HG03139 (cell line): Measurements from ENCODE around the gene HEYL.

Source experiments
- ATAC-seq: cut with Tn5 transposase; IDR thresholded peaks from one replicate; pipeline ENCODE4 v1.9.1; 2021; ENCODE audit not compliant: unreplicated experiment

Gene HEYL

DNA sequence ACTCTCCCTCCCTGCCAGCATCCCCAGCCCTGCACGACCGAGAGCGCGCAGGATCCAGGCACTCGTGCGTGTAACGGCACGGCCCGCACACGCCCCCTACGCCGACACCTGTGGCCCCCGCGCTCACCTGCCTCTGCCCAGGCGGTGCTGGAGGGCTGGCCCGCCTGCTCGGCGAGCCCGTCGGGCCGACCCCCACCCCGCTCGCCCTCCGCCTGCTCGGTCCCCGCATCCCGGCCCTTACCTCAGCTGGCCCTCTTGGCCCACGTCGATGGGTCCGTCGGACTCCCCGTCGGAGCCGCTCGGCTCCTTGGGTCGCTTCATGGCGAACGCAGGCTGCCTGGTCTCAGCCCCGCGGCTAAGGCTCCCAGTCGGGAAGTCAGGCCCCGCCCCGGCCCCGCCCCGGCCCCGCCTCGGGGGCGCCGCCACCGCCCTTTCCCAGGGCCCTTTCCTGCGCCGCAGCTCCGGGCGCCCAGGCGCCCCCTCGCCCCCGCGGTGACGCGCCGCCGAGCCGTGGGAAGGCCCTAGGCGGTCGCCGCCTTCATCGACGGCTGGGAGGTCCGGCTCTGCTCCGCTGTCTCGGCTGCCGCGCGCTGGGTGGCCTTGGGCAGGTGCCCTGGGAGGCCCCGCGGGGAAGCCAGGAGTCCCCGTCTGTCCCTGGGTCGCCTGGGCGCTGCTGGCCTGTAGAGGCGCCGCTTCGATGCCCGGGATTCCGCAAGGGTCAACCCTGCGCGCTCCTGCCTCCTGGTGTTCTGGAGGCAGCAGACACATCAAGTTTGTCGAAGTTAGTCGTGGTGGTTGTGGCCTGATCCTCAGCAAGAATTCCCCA lies at the start of gene HEYL:
Gene HEYL, minus strand, starts transcription at position 339 of the 826 bp plus-strand sequence. Its CDS starts 18 bp downstream, at position 321.
- no peak for ATAC-seq

DNA sequence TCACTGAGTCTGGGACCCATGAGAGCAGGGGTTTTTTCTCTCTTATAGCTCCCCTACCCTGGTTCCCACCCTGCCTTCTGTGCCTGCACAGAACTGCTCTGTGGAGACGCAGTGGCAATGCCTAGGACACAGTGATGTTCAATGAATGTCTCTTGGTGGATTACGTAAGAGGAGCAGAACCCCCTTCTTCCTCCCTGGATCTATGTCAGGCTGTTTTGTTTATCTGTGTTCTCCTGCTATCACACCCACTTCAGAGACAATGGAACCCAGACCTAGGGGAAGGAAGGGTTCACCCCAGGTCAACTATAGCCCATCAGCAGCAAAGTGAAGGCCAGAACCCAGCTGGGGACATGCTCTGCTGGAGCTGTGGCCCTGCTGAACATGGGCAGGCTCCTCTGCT lies 49.8 kb upstream of the HEYL start:
- ATAC-seq: no peak

- no peak for ATAC-seq
Observed at GRCh38 chr1:39688706-39689105, 49.3 kb upstream of the HEYL start.

DNA sequence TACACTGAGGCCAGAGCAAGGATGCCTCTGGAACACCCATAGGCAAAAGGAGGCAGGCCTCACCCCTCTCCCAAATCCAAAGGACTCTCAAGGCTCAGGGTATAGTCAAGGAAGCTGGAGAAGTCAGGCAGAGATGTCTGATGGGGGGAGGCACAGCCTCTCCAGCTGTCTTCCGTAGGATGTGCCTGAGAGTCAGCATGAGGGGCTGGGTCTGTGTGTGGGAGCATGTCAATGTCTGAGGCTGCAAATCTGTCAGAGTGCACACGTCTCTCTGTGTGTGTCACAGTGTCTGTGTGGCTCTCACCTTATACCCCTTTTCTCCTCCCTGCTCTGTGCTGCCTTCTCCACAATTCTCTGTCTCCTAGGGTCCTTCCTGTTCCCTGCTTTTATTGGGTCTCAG lies 47.8 kb upstream of the HEYL start:
- no peak for ATAC-seq

DNA sequence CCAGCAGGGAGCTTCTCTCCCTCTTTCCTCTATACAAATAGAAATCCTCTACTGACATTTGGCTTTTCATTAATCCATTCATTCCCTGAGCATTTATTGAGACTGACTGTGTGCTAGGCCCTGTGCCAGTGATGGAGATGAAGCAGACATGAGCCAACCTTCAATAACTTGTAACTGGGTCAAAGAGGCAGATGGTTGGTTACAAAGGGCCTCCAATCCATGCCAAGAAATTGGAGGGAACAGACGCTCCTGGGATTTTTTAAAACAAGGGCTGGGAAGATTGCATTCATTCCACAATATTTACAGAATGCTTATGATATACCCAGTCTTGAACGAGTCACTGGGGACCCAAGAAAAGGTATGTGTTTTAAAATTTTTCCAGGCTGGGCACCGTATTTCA lies 45.6 kb upstream of the HEYL start:
- no peak for ATAC-seq

DNA sequence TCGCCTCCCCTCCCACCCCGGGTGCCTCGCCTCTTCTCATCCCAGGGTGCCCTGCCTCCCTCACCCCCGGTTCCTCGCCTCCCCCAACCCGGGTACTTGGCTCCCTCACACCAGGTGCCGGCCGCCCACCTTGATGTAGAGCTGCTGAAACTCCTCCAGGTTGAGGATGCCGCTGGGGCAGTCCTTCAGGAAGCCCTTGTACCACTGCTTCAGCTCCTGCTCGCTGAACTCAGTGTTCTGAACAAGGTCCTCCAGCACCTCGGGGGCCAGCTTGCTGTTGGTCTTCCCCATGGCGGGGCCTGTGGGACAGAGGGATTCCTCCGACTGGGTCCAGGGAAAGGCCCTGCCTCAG lies 44.8 kb upstream of the HEYL start:
- ATAC-seq: no peak

DNA sequence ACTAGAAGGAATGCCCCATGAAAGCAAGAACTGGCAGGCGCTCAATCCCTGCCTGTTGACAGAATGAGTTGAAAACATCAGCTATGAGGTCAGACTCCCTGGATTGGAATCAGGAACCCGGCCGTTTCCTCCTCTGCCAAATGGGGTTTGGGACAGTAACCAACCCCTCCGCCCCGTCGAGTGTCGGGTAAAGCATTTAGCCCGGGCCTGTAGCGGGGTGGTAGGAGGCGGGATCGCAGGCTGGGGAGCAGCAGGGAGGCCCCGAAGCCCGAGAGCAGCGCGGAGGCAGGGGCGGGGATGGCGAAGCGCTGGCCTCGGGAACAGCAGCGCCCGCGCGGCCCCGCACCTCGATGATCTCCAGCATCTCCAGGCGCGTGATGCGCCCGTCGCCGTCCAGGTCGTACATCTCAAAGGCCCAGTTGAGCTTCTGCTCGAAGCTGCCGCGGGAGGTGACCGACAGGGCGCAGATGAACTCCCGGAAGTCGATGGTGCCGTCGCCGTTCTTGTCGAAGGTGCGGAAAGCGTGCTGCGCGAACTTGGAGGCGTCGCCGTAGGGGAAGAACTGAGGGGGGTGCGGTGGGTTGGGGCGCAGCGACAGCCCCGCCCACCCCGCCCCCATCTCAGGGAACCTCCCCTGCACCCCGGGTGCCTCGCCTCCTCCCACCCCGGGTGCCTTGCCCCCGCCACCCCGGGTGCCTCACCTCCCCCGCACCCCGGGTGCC lies 44.3 kb upstream of the HEYL start:
- ATAC-seq: no peak

DNA sequence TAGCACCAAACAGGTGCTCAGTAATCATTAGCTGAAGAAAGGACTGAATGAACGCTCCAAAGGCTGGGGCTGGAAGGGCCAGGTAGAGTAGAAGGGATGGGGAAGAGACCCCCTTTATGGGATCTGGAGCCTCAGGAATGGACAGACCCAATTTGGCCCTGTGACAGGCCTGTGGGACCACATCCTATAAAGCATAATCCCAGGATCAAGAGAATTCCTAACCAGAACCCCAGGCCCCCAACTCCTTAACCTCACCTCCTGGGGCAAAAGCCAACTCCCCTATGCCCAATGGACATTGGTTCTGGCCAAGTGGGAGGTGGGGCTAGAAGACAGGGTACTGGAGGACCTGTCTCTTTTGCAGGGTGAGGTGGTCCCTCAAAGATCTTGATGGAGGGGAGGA lies 42.6 kb upstream of the HEYL start:
- no peak for ATAC-seq

DNA sequence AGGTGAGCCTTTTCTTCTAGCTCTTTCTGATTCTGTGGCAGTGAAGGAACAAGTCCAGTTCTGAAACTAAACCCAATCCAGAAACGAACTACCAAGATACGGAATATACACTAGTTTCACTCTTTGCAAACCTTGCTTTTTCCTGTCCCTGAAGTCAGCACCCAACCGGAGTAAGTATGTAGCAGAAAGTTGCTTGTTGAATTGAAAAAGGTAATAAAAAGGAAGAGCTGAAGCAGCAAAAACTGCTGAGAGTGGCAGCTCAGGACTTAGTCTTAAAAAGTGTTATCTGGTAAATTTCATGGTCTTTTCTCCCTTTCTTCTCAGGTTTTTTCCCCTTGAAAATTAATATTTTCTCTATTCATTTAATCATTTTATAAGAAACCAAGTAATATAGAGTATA lies 41.9 kb upstream of the HEYL start:
- no peak for ATAC-seq

DNA sequence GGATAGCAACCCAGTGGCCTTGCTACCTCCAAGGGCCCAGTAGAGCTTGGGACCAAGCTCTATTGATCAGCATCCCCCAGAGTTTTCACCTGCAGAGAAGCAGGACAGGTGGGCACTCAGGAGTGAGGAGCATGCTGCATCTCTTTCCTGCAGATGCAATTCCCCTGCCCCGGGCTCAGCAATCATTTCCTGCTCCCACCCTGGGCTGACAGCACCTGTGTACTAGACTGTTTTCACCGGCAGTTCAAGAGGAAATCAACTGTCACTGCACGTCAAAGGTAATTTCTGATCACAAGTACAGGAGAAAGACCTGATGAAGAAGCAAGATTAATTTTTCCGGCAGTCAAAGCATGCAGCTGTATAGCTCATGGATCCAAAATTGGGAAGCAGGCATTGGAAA lies 41.3 kb upstream of the HEYL start:
- ATAC-seq: no peak

GRCh38 chr1:39679821-39680220 lies 40.4 kb upstream of the HEYL start:
- ATAC-seq: no peak

GRCh38 chr1:39678889-39679288 lies 39.4 kb upstream of the HEYL start:
- no peak for ATAC-seq

DNA sequence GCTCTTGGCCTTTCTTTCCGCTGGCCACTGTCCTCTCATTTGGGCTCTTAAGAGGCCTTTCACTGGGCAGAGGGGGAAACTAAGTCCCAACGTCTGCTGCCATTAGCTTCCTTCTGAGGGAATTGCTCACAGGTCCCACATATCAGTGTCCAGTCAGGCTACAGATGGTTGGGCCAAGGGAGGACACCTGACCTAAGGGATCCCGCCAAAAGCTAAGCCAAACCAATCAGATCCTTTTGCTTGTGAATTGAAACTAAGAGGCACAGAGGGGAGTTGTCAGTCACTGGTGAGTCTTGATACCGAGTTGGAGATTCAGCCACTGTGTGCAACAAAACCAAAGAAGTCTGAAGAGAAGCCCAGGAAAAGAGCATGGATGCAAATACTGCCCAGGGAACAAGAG lies 38.2 kb upstream of the HEYL start:
- ATAC-seq: no peak

- no peak for ATAC-seq
Observed at GRCh38 chr1:39676948-39677548, 37.6 kb upstream of the HEYL start.

GRCh38 chr1:39675220-39675619 lies 35.8 kb upstream of the HEYL start:
- no peak for ATAC-seq

DNA sequence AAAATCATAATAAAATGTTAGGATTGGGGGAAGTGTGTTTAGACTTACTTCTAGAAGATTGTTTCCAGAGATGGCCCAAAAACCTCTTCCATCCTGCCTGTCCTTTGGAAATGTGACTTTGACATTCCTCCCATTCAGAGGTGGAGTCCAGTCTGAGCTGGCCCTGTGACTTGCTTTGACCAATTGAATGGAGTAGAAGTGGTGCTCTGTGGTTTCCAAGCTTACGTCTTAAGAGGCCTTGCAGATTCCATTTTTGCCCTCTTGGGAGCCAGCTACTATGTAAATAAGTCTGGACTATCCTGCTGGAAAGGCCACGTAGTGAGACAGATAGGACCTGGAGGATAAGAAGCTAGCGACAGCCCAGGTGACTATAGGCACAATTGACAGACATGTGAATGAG lies 33.8 kb upstream of the HEYL start:
- no peak for ATAC-seq

- ATAC-seq: no peak
Observed at GRCh38 chr1:39672551-39672947, 33.1 kb upstream of the HEYL start.

DNA sequence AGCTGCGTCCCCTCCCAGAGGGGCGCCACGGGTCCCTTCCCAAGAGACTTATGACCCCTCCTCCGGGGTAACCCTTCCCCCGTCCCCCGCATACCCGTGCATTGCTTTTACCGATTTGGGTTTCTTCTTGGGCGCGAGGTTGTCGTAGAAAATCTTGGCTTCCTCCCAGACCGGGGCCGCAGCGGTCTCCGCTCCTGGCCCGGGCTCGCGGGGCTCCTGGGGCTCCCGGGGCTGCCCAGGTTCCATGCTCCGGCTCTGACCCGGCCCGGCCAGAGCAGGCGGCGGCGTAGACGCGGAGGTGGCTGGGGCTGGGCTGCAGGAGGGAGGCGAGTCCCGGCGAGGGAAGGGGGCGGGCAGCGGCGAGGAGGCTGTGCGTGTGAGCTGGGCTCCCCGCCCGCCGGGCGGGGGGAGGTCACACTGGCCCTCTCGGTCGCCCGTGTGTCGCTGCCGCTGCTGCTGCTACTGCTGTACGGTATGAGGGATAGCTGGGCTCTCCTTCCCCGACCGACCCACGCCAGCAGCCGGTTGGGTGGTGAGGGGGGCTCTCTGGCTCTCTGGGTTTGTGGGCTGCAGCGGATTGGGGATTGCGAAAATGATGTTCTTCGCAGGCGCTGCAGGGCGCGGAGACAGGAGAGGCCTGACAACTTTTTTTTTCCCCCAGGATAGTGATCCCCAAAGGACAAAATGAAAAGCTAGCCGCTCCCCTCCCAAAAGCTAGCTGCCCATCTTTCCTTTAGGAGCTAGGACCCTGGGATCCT lies 32.5 kb upstream of the HEYL start, which contains the start of gene NT5C1A:
Gene NT5C1A, minus strand, starts transcription at position 315 of the 758 bp plus-strand sequence. Its CDS starts 69 bp downstream, at position 246.
- ATAC-seq: no peak

GRCh38 chr1:39671433-39671792 lies 32.0 kb upstream of the HEYL start:
- no peak for ATAC-seq

GRCh38 chr1:39670689-39671088 lies 31.2 kb upstream of the HEYL start:
- ATAC-seq: no peak

DNA sequence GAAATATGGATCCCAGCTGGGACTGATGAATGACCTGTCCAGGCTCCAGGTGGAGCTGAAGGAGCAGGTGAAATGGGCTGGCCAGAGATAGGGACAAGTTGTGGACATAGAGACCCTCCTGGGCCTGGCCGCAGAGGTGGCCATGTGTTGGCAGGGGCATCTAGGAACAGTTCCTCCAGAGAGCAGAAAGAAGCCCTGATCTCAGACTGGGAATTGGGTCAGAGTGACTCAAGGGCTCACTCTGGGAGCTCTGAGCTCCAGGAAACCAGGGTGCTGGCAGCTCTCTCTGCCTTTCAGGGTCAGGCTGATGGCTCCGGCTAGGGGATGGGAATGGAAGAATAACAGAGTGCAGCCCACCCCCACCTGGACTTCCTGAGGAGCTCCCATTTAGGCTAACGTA lies 29.5 kb upstream of the HEYL start:
- no peak for ATAC-seq
